HG03095 (cell line): ENCODE results near the gene FAXDC2.
"Not testable (repeated sequence)": the region's sequence is repeated elsewhere in the genome, so short reads cannot be mapped to it uniquely, and the experiment has no call there.

Experiments used
- ATAC-seq: cut with Tn5 transposase; IDR thresholded peaks from one replicate; pipeline ENCODE4 v1.9.1; 2021; ENCODE audit warnings: moderate library complexity; ENCODE audit not compliant: unreplicated experiment

The FAXDC2 gene

DNA sequence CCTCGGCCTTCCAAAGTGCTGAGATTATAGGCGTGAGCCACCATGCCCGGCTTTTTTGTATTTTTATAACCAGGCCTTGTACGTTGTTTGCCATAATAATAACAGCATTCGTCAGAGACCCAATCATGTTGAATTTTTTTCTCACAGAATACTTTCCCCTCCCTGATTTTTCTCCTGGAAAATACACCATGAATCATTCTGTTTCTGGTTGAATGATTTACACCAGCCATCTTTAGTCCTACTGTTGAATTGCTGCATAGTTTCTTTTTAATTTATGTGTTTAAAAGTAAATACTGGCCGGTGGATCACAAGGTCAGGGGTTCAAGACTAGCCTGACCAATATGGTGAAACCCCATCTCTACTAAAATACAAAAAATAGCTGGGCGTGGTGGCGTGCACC is 11.5 kb upstream of the FAXDC2 start:
- ATAC-seq = no peak

DNA sequence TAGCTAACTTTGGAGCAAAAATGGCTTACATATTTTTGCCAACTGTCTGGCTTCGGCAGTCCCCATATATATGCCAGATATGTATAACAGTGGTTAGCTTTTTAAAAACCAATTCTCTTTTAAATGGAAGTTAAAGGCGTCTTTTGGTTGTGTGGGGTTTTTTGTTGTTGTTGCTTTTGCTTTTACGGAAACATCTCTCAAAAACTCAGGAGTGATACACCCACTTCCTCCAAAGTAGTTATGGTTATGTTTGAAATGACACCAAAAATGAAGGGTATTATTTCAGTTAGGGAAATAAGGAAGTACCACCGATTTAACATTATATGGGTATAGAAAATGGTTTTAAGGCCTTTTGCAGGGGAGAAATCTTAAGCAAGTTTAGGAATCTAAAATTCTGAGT is 10.4 kb upstream of the FAXDC2 start:
- ATAC-seq = no peak

DNA sequence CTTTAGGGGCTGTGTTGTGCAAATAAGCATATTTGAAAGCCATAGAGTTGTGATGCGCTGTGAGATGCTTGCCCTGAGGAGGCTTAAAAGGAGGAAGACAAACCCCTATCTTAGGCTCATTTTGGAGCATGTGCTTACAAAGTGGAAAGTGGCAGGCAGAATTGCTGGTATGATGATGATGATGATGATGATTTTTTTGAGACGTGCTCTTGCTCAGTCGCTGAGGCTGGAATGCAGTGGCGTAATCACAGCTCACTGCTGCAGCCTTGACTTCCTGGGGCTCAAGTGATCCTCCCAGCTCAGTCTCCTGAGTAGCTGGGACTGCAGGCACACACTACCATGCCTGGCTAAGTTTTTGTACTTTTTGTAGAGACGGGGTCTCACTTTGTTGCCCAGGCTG is 9.7 kb upstream of the FAXDC2 start:
- ATAC-seq = no peak

DNA sequence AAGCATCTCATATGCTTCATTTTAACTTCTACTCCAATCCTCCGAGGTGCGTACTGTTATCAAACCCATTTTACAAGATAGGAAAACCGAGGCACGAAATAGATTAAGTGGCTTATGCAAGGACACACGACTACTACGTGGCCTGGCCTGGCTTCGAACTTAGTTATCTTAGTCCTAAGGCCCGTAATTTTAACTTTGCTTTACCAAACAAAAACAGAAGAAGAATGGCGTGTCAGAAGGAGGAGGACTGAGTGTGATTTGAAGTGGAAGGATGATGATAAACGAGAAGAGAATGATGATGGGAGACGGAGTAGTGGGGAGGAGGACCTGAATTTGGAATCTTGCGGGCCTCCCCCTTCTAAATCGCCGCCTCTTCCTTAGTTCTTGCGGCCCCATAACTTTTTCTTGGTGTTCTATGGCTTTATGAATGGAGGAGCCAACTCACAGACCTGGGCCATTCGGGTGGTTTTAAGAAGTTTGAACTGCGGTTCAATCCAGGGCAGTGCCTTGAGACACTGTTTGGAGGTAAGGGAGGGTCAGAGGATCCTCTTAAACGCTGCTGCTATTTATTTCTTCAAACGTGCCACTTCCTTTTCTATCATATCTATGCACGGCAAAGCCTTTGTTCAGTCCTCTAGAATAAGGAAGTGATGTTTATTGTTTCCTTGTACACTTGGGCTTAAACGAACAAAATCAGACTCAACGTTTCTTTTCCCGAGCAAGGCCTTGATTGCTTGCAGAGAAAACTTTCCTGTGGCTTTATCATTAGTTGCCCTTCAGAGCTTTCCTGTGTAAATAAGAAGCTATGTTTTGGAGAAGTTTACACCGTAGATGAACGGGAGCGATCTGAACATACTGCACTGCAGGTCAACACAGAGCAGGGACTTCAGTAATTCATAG is 8.8 kb upstream of the FAXDC2 start:
- ATAC-seq = peak; percentile 16

DNA sequence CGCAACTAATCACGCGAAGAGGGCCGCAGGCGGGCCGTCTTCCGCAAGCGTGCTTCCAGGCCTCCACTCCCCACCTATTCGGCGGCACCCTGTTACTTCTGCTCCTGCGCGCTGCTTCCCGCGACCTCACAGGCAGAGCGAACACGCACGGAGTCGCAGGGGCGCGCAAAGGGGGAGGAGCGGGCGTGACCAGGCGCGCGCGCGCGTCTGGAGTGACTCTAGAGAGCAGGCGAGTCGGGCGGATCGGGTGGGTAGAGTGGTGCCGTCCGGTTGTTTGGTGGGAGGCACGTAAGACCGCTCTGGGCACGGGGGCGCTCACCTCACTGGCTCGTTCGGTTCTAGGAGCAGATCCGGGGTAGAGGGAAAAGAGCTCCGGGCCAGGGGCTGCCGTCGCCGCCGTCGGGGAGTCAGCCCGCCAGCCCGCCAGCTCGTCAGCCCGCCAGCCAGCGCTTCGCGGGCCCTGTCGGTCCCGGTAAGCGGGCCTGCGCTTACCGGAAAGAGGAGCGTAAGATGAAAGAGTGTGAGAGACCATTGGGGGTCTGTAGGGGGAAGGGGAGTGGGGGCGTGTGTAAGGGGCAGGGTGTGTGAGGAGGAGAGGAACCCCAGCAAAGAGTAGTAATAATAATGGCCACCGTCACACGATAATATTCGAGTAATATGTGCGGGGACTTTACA is 8.0 kb upstream of the FAXDC2 start, which contains the start of gene CNOT8:
CNOT8 (plus strand) TSS at position 331 of the 675 bp plus-strand sequence. CDS start 4,652 bp downstream, outside the sequence.
- ATAC-seq = peak; percentile 77

DNA sequence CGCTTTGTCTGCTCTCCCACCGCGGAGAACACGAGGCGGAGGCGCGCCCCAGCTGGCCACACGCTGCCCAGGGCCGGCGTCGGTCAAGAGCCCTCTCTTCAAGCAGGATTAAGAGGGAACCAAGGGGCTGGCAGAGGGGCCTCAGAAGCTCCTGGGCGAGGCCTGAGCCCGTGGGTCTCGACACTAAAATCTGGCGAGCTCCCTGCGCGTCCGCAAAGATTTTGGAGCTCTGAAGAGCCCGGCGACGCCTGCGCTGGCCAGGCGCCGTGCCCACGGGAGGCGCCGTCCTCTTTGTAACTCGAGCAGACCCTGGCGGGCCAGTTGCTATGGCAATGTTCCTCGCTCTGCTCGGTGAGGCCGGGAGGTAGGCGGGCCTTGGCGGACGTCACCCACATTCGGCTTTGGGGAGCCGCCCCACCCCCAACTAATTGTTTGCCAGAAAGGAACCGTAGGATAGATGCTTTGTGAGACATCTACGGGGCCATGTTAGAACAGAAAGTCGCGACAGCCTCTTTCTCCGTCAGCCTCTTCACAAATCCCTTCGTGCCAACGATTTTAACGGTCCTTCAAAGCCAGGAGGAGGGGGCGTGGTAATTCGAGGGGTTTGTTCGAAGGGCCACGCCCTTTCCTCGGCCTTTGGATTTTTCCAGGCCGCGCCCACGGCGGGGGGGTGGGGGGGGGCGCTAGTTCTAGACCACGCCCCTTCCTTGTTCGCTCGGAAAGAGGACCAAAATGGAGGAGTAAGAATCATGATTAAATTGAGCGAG is 7.3 kb upstream of the FAXDC2 start:
- peak; percentile 62 for ATAC-seq

DNA sequence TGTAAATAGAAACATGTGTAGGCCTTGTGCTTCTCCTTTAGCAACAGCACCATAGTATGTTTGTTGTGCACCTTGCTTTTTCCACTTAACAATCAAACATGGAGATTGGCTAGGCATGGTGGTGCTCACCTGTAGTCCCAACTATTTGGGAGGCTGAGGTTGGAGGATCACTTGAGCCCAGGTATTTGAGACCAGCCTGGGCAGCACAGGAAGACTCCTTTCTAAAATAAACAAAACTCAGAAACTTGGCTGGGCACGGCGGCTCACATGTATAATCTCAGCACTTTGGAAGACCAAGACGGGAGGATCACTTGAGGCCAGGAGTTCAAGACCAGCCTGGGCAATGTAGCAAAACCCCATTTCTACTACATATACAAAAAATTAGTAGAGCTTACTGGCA is 948 bp upstream of the FAXDC2 start:
- no peak for ATAC-seq

DNA sequence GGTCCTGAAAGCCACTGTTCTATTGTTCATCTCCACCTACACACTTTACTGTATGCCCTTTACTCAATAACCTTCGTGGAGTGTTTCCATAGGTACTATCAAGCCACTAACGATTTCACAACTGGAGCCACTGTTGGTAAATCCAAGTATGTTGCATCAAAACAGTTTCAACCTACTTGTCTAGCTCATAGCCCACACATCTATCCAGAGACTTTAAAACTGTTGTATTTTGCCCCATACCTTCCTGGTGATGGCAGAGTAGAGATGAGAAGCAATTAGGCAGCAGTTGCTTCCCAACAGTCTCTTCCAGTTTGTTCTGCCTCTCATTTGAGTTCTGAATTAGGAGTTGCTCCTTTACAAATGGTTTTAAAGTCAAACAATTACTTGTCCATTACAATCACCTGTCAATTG is 607 bp downstream of the FAXDC2 start:
- ATAC-seq = no peak

DNA sequence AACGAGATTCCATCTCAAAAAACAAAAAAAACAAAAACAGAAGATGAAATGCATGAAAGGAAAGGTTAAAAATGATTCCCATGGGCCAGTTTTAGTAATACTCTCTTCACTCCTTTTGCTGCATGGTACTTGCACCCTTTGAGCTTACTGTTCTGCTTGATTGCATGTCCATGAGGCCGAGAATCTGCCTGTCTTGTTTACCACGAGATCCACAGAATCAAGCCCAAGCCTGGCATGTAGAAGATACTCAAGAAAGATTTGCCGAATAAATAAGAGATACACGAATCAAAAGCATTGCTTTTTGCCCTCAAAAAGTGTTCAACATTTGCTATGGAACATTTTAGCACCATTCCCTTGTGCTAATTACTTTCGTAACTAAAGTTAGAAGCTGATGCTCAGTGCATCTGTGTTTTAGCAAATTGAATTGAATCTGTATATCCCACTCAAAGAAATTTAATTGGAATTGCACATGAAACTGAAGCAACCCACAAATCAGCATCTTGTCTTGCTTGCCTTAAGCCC is 1.1 kb downstream of the FAXDC2 start:
- no peak for ATAC-seq

DNA sequence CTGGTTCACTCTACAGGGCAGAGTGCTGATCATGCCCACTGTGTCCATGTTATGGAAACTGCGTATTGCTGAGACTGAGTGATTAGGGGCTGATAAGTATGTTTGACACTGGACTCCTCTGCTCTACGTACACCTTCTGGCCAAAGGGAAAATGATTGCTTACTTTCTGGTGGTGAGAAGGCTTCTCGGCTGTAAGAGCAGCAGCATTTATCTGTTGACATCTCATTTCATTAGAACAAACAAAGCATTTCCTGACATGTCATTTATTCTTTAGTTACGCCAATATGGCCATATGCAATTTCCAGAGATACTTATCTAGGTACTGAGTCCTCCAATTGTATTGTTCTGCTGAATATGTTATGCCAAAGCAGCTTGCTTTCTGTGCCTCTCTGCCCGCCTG is 5.6 kb downstream of the FAXDC2 start:
- no peak for ATAC-seq

DNA sequence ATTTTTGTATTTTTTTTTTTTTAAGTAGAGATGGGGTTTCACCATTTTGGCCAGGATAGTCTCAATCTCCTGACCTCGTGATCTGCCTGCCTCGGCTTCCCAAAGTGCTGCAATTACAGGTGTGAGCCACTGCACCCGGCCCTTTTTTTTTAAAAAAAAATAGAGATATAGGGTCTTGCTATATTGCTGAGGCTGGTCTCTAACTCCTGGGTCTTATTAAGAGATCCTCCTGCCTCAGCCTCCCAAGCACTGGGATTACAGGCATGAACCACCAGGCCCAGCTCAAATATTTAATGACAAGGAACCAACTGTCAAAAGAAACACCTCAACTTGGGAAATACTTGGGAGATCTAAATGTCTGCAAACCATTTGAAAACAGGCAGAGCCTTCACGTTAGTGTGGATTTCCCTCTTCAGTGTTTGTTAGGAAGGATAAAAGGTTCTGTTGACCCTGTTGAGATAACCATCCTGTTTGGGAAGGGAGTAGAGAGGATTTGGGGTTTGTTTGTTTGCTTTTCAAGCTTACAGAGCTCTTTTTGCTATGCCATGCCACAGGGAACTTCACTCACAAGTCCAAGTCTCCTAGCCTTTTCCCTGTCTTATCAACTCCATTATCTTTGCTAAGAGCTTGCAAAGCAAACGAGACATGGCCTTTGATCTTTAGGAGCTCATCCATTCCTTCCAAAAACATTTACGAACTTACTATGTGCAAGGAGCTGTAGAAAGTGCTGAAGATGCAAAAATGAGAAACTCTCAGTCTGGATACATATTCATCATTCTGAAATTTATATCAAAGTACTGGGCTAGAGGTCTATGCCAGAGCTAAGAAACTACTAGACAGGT is 7.5 kb downstream of the FAXDC2 start:
- no peak for ATAC-seq

DNA sequence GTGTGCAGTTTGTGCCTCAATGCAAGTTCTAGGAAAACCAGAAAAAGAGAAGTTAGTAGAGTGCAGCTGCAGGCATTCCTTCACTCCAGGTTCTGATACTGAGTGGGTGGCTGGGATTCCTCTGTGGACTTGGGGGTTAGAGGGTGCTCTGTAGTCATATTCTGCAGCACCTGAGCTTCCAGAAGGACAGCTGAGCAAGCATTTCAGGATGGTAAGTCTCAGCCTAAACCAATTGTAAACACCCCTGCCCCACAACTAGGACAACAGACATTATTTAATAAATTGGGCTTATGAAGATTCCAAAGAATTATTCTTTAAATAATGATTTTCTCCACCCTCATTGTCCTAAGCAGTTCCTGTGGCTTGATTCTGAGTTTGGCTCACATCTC is 9.1 kb downstream of the FAXDC2 start:
- no peak for ATAC-seq

DNA sequence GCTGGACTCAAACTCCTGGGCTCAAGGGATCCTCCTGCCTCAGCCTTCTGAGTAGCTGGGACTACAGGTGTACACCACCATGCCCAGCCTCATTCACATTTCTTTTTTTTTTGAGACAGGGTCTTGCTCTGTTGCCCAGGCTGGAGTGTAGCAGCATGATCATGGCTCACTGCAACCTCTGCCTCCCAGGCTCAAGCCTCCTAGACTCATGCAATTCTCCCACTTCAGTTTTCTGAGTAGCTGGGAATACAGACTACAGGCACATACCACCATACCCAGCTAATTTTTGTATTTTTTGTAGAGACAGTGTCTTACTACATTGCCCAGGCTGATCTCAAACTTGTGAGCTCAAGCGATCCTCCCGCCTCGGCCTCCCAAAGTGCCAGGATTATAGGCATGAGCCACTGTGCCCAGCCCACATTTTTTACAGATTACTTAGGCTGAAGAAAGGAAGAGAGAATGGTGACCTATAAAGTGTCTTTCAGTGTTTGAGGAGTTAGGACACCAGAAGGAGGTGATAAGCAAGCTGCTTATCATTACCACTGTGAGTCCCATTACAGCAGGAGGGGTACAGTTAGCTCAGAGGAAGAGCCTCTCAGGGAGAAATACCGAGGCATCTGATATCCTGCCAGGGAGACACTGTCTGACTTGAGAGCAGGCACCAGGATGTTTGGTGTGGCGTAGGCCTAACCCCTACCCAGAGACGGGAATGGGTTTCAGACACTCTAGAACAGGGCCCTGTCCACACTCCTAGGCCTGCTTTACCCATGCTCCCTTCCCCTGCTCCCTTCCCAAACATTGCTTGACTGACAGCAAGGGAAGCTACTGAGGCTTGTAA is 9.7 kb downstream of the FAXDC2 start:
- no peak for ATAC-seq

DNA sequence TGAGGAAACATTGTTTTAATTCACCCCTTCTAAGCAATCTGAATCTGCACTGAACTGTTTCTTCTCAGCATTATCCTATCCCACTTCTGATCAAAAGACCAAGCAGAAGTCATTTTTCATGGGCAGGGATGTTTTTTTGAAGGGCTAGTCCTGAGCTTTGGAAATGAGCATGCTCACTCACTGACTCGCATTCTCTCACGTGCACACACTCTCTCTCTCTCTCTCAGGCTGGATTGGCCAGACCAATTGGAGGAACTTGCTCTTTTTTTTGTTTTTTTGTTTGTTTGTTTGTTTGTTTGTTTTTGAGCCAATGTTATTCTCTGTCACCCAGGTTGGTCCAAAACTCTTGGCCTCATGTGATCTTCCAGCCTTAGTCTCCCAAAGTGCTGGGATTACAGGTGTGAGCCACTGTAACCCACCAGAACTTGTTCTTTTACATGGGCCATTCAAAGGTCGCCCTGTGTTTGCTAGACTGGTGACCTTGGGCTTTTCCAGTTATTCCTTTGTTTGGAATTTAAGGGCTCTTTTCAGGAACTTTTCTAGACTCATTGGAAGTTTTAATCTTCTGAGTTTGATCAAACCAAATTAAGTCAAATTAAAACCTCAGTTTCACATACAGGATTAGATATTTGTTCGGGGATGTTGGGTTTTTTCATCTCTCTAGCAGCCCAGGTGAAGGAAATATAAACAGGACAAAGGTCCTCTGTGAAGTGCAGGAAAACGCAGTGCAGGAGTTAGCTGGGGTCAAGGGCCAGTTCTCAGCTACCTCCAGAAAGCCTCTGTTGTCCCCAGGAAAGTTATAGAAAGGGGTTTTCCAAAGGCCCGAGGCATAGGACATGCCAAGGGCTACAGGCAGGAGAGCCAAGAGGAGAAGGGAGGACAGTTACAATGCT is 13.1 kb downstream of the FAXDC2 start:
- no peak for ATAC-seq

DNA sequence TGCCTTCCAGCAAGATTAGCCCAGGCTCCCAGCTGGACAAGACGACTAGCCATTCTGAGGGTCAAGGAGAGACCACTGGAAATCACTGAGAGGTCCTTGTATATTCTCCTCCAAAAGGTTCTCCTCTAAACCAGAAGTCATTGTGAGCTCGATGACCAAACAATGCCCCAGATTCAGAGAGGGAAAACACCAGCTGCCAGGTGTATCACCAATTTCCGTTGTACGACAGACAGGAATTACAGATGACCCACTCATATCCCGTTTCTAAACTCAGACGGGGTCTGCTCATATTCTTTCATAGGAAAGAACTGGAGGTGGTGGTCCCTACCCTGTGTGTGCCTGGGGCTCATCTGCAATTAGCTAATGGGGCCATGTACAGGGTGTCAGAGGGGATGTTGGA is 14.2 kb downstream of the FAXDC2 start:
- ATAC-seq = no peak

DNA sequence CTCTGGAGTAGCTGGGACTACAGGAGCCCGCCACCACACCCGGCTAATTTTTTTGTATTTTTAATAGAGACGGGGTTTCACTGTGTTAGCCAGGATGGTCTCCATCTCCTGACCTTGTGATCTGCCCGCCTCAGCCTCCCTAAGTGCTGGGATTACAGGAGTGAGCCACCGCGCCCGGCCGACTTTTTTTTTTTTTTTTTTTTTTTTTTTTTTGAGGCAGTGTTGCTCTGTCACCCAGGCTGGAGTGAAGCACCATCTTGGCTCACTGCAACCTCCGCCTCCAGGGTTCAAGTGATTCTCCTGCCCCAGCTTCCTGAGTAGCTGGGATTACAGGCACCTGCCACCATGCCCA is 14.7 kb downstream of the FAXDC2 start:
- ATAC-seq = not testable (repeated sequence)

DNA sequence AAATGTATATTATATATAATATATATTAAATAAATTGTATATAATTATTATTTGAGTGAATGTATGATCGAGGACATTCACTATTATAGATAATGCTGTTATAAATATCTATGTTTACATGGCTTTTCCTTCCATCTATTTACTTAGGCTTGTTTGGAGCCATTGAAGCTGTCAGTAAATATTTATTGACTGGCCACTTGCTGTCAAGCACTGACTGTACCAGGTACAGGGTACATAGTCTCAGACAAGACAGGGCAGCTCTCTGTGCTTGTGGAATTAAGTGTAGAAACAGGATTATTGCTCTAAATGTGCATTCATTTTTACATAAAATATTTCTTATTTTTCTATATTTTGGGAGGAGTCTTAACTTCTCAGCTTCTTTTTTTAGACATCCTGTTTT is 16.4 kb downstream of the FAXDC2 start:
- no peak for ATAC-seq

DNA sequence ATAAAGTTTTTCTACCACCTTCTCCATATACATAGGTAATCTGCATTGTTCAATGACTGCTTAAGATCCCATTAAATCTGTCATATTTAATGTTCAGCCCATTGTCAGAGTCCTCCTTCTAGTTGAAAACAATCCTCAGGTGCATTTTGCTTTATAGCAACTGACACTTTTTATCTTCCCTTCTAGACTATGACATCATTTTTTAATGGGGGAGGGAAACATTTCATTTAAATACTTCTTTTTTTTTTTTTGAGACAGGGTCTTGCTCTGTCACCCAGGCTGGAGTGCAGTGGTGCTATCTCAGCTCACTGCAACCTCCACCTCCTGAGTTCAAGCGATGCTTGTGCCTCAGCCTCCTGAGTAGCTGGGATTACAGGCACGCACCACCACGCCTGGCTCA is 17.6 kb downstream of the FAXDC2 start:
- ATAC-seq = not testable (repeated sequence)

DNA sequence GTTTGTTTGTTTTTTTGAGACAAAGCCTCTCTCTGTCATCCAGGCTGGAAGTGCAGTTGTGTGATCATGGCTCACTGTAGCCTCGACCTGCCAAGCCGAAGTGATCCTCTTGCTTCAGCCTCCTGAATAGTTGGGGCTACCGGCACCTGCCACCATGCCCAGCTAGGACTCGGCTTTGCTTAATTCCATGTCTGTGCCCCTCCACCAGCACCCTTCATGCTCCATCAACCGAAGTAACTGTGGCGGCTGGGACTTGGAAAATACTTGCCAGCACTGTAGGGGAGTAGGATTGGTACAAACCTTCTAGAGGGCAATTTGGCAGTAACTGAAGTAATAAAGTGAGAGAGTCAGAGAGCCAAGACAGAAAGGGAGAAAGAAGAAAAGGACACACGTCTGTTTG is 19.0 kb downstream of the FAXDC2 start:
- ATAC-seq = no peak
